LHCN-M2 (cell line): Measurements from ENCODE around the gene CIART. TPM values are rescaled to one million over a fixed set of nuclear protein-coding genes. Genes with fewer than 3 reads are reported as not detected.
A peak's percentile ranks its signal among the peaks of the same experiment; 100 is the strongest.
"Not testable (repeated sequence)": the region's sequence is repeated elsewhere in the genome, so short reads cannot be mapped to it uniquely, and the experiment has no call there.

Experiments
- DNase-seq: peaks from one replicate; pipeline ENCODE4 v3.0.0-alpha.2; 2012; ENCODE audit warnings: low read depth
- polyA plus RNA-seq: library from polyadenylated mRNA; unstranded; fragments of >200 nt; gene quantifications from one replicate; pipeline ENCODE4 v1.2.1, GENCODE V29; 2012; ENCODE audit warnings: missing spikeins
- total RNA-seq: library from RNA; depleted of rRNA; stranded (reverse); fragments of >200 nt; gene quantifications from 2 replicates; pipeline ENCODE4 v1.2.3, GENCODE V29; 2014; rRNA removed

The CIART gene
- total RNA-seq, result 5.1 TPM in 2 replicates
- 3.4 TPM for polyA plus RNA-seq

DNA sequence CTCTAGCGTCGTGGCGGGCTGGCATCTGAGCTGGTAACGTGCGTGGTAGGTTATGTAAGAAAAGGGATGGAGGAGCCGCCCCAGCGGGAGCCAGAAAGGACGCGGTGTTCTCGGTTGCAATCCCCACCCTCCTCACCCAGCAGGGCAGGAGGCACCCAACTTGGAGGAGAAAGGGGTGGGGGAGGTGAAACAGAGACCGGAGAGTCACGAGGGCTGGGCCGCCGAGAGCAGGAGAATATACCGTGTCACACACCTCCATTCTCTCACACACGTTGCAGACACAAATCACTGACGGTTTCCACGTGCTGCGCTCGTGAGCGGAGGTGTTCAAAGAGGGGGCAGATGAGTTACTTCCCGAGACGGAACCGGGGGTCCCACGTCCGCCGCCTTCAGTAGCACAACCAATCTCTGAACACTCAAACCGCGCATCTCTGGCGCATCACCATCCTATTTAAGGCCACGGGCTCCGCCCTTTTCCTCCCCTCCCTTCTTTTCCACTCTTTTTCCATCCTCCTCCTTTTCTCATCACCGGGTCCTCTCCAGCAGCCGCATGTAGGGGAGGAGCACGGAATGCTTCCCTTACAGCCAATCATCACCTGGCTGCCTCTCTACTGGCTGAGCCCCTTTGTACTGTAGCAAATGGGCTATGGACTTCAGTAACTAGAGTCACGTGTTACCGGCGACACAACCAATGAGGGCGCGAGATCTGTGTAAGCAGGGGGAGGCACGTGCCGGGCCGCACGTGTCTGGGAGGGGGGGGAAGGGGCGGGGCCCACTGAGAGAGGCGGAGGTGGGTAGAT, at the start of gene CIART:
CIART (plus strand) TSS at position 797 of the 800 bp plus-strand sequence. CDS start 714 bp downstream, outside the sequence.
- peak; percentile 98 for DNase-seq

GRCh38 chr1:150232921-150233320, 49.4 kb upstream of the CIART start:
- not testable (repeated sequence) for DNase-seq

GRCh38 chr1:150233359-150234308, 48.7 kb upstream of the CIART start:
- no peak for DNase-seq

DNA sequence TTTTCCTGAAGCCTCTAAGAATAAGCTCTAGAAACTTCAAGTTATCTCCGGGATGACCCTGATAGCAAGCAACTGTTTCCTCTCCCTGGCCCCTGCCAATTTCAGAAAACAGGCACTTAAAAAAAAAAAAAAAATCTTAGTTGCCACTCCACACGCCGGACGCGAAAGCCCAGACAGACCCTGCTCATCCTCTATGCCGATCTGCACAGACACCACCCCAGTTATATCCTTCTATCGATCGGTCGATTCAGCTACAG, 48.1 kb upstream of the CIART start:
- no peak for DNase-seq

DNA sequence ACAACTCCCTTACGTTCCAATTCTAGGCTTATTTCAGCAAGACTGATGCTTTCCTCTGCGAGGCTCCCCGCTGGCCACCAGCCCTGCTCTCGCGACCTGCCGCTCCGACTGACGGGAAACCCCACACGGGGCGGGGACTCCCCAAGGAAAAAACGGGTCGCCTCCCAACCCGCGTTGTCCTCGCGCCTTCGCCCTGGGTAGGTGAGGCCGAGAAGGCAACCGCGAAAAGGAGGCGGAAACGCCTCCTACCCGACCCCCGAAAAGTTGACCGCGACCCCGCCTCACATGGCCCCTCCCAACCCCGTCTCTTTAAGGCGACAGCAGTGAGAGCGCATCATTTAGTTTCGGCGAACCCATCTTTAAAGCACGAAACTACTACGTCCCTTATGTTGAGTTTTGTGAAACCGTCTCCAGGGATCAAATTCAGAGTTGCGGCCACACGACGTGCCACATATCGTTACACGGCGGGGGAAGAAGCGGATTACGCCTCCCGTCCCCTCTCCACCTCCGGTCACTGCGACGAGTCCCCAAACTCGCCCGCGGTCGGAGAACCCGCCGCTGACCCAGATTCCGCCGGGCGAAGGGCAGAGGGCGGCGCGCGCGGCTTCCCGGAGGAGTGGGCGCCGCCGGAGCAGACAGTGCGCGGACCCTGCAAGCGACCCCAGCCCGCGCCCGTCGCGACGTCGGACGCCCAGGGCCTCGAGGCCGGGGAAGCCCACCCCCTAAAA, 47.6 kb upstream of the CIART start:
- DNase-seq, result peak; percentile 70

DNA sequence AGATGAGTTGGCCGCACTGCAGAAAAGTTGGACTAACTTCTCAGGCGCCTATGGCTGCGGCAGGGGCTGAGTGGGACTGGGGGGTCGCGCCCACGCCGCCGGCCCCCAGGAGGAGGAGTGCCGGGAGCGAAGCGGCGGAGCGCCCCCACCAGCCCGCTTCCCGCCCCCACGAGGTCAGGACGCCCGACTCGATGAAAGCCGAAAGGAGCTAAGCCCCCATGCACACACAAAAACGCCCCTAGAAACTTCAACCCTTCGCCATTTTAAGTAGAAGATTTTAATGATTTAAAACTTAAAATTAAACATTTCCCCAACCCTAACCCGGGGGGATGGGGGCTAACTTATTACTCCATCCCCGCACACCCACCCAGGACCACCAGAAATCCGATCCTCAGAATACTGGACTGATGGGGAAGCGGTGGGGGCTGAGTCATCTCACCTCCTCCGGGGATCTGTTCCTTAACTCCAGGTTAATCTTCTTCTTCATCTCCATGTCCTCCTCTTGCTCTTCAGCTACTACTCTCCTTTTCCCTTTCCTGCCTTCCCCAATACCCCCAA, 47.0 kb upstream of the CIART start:
- DNase-seq, result no peak

DNA sequence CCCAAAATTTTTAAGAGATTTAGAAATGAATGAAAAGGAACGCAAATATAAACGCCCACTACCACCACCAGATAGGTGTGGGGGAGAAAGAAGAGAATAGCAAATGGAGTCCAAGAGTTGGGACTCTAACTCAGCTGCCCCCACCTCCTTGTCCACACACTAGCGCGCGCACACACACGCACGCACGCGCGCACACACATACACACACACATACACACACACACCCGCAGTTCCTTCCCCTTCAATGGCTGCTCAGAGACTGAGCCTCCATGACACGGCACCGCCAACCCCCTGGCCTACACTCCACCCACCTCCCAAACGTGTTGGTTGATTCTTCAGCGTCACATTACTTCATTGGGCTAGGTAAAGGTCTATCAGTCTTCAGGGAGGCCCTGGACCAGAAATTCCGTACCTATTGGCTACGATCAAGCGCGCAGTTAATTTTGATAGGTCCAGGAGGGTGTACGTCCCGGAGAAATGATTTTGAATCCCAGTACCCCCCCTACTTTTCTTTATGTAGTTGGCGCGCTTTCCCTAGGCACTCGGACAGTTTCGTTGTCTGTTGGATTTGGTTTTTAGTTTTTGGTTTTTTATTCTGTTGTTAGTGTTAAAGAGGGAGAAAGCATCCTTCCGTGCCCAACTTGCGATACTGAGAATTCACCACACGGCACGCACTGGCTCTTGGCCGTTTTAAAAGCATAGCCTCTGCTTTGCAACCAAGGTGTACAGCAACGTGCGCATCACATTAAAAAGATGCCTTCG, 46.3 kb upstream of the CIART start, which contains the start of gene ANP32E:
ANP32E (minus strand) TSS at position 261 of the 762 bp plus-strand sequence. CDS start 326 bp downstream, outside the sequence.
- peak; percentile 100 for DNase-seq

DNA sequence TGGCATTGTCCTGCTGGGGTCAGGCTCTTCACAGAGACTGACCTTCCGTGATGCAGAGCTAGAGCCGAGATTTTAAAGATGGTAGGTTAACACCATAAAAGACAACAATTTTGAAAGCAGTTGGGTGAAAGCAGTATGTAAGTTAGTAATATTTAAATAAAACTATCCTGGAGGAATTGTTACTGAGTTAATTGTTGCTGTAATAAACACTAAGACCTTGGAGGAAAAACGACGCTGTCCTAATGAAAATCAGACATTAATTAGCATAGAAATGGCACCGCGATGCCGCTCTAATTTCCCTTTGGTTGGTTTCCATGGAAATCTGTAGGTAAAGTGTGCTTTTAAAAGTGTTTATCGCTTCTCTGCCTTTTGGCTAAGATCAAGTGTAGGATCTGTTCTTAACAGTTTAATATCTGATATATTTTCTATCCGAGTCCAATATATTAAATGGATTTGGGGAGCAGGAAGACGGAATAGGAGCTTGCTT, 45.7 kb upstream of the CIART start:
- DNase-seq, result no peak

GRCh38 chr1:150237176-150237575, 45.2 kb upstream of the CIART start:
- DNase-seq, result not testable (repeated sequence)

DNA sequence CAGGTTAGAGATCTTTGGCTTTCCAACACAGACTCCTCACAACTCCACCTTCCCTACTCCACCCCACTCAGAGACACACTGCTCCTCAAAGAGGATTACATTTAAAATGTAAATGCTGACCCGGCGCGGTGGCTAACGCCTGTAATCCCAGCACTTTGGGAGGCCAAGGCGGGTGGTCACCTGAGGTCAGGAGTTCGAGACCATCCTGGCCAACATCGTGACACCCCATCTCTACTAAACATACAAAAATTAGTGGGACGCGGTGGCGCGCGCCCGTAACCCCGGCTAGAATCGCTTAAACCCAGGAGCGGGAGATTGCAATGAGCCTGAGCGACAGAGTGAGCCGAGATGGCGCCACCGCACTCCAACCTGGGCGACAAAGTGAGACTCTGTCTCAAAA, 44.6 kb upstream of the CIART start:
- no peak for DNase-seq

GRCh38 chr1:150243003-150243402, 39.4 kb upstream of the CIART start:
- DNase-seq, result no peak

DNA sequence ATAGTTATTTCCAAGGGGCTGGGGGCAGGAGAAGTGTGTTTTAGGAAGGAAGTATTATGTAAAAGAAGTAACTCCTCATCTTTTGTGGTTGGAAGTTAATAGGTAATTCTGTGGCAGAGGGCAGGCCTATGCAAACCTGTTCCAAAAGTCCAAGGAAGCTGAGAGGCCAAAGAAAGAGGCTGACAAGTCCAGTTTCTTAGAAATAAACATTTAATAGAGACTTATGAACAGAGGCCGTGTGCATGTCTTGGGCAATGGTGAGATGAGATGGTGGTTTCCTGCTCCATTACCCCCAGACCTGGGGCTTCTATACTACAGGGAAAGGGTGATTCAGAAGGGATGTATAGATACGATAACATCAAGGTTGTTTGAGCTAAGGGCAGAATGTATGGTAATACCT, 32.4 kb upstream of the CIART start:
- DNase-seq, result no peak

DNA sequence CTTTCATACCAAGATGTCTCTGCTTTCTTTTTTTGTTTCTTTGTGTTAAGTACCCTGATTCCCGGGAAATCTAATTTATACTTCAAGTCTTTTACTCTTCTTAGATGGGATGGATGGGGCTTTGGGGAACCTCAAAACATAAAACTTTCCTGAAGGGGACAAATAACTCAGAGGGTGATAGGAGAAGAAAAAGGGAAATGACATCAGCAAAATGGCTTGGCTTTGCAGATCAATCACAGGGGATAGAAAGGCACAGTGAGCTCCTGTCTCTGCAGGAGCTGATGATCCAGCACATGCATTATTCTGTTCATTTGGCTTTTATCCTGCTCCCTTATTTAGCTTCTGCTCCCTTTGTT, 26.2 kb upstream of the CIART start:
- no peak for DNase-seq

DNA sequence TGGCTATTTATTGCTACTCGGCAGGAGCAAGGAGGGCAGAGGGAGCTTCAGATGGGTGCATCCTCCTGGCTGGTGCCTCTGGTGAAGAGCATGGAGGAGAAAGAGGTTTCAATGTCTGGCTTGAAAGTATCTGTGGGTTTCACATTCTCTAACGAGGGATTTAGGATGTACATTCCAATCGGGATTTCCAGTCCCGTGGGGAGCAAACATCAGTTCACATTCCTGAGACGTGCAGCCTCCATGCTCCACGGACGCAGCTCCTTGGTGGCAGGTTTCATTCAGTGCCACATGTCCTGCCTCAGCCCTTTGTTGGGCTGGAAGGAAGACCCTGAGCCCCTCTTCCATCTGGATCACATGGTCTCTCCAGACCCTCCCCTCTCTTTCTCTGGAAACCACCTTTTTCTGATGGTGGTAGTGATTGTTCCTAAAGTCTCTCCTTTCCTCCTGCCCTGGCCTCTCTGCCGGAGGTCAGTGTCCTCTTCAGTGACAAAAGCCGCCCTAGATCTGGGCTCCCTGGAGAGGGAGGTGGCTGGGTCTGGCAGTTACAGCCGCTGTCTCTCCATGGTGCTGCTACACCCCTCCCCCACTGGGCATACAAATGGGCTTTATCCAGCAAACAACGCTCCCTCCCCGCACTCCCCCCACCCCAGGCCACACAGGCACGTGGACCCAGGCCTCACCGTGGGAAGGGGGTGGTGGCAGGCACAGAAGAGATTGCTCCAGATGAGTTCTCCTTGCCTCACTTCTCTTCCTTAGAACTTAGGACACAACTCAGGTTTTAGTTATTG, 25.6 kb upstream of the CIART start:
- no peak for DNase-seq

- DNase-seq, result no peak
These were observed 24.4 kb upstream of the CIART start, which contains the start of gene CA14 for GRCh38 chr1:150257624-150258585. Gene CA14, plus strand, starts transcription at chr1:150257774. Its CDS starts 355 bp downstream, at chr1:150258129.

- DNase-seq, result no peak
These were observed 23.1 kb upstream of the CIART start for GRCh38 chr1:150259217-150259616.

- no peak for DNase-seq
These were observed 22.3 kb upstream of the CIART start for GRCh38 chr1:150259758-150260669.
